Measurements from ENCODE around the gene SLC12A8.

SLC12A8 gene

GRCh38 chr3:125141596-125142419 lies 70.7 kb downstream of the SLC12A8 start:
- TF ChIP-seq CTCF (IDR thresholded peaks at IDR 0.05; ENCODE audit: insufficient read depth, low read depth, low read length, missing control alignments) = peak; percentile 11
- H3K4me3 ChIP-seq (ENCODE audit: low read length) = peak overlapping the region; percentile 22
- peak; percentile 42 for DNase-seq (ENCODE audit: low read depth)

- DNase-seq (ENCODE audit: low read depth) = no peak
- TF ChIP-seq CTCF (IDR thresholded peaks at IDR 0.05; ENCODE audit: insufficient read depth, low read depth, low read length, missing control alignments) = no peak
- H3K4me3 ChIP-seq (ENCODE audit: low read length) = no peak overlapping the region
Measured at GRCh38 chr3:125140818-125141595, 71.5 kb downstream of the SLC12A8 start.

- TF ChIP-seq CTCF (IDR thresholded peaks at IDR 0.05; ENCODE audit: insufficient read depth, low read depth, low read length, missing control alignments) = no peak
Measured at GRCh38 chr3:125140011-125140817, 72.3 kb downstream of the SLC12A8 start.

GRCh38 chr3:125139386-125139785 lies 73.2 kb downstream of the SLC12A8 start:
- no peak overlapping the region for H3K4me3 ChIP-seq (ENCODE audit: low read length)
- no peak for TF ChIP-seq CTCF (IDR thresholded peaks at IDR 0.05; ENCODE audit: insufficient read depth, low read depth, low read length, missing control alignments)
- no peak for DNase-seq (ENCODE audit: low read depth)

More at GRCh38 chr3:125140011-125140817, 72.3 kb downstream of the SLC12A8 start:
- no peak overlapping the region for H3K4me3 ChIP-seq (ENCODE audit: low read length)
- peak; percentile 91 for DNase-seq (ENCODE audit: low read depth)

GRCh38 chr3:125137358-125138033 lies 75.1 kb downstream of the SLC12A8 start:
- no peak overlapping the region for H3K4me3 ChIP-seq (ENCODE audit: low read length)
- TF ChIP-seq CTCF (IDR thresholded peaks at IDR 0.05; ENCODE audit: insufficient read depth, low read depth, low read length, missing control alignments) = no peak
- peak; percentile 50 for DNase-seq (ENCODE audit: low read depth)

GRCh38 chr3:125136966-125137357 lies 75.6 kb downstream of the SLC12A8 start:
- TF ChIP-seq CTCF (IDR thresholded peaks at IDR 0.05; ENCODE audit: insufficient read depth, low read depth, low read length, missing control alignments) = no peak
- H3K4me3 ChIP-seq (ENCODE audit: low read length) = no peak overlapping the region
- DNase-seq (ENCODE audit: low read depth) = no peak

Measured in epithelial cell of esophagus (primary cell).